IPS-20b (cell line): ENCODE data around the gene SDR9C7.
"Not testable (repeated sequence)": the region's sequence is repeated elsewhere in the genome, so short reads cannot be mapped to it uniquely, and the experiment has no call there.

ENCODE experiments used
- H3K27ac ChIP-seq: one replicate; pipeline ENCODE4 v1.5.1; 2013; ENCODE audit warnings: low read length
- H3K27me3 ChIP-seq: 2 replicates; pipeline ENCODE4 v1.6.1; 2013; ENCODE audit warnings: mild to moderate bottlenecking, low read length, inconsistent platforms; ENCODE audit not compliant: insufficient read depth
- H3K36me3 ChIP-seq: 2 replicates; pipeline ENCODE4 v1.6.1; 2013; ENCODE audit warnings: low read depth, mild to moderate bottlenecking, inconsistent platforms, low read length, moderate library complexity; ENCODE audit not compliant: insufficient read depth
- H3K4me1 ChIP-seq: 2 replicates; pipeline ENCODE4 v1.6.1; 2013; ENCODE audit warnings: mild to moderate bottlenecking, control low read depth, inconsistent platforms, low read length, moderate library complexity; ENCODE audit not compliant: insufficient read depth
- H3K4me3 ChIP-seq: 2 replicates; pipeline ENCODE4 v1.5.1; 2013; ENCODE audit warnings: mild to moderate bottlenecking, low read length, inconsistent platforms
- H3K9ac ChIP-seq: 2 replicates; pipeline ENCODE4 v1.6.1; 2013; ENCODE audit warnings: low read depth, mild to moderate bottlenecking, inconsistent platforms, low read length, moderate library complexity
- H3K9me3 ChIP-seq: 2 replicates; pipeline ENCODE4 v1.6.1; 2013; ENCODE audit warnings: mild to moderate bottlenecking, low read depth, low read length, inconsistent platforms; ENCODE audit not compliant: insufficient read depth

SDR9C7 gene

GRCh38 chr12:56882407-56882806, 51.8 kb downstream of the SDR9C7 start:
- H3K4me1 ChIP-seq, H3K27me3 ChIP-seq: not testable (repeated sequence)
- peaks cover 70% of the 10 kb centered on the region for H3K9me3 ChIP-seq

DNA sequence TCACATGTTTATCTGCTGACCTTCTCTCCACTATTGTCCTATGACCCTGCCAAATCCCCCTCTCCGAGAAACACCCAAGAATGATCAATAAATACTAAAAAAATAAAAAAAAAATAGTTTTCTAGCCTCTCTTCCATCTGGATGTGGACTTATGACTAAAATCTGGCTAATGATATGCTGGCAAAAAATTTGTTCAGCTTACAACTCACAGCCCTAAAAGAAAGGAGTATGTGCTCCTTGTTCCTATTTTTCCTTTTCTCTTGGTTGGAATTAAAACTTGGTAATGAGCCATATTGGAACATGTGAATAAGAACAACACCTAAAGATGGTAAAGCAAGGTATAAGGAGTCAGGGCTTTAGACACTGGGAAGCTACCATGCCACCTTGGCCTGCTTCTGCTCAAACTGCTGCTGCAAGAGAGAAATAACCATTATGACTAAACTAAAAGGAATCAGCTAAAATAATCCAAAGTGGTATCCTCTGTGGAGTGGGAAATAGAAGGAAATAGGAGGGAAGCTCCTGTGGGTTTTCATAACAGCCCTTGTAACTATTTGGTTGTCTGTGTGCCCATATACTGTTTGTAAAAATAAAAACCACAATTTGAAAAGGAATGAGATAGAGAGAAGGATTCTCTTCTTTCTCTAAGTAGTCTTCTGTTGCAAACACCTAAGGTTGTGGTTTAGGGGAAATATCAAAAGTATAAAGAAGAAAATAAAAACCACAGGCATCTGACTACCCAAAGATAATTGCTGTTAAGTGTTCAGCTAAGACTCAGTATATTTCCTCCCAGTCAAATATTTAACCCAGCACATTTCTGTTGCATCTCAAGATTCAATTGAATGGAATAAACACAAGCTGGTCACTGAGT, 53.8 kb downstream of the SDR9C7 start:
- Histone ChIP-seq H3K36me3 (no peaks in the 10 kb centered on the region), H3K9me3 (peaks cover 54% of the 10 kb centered on the region), H3K27ac (no peak overlapping the region), H3K4me3 (no peak overlapping the region), H3K9ac (no peak overlapping the region), H3K27me3 (no peaks in the 10 kb centered on the region), H3K4me1 (peaks cover 2% of the 10 kb centered on the region; the same call in 1 of the 2 replicates)

More at GRCh38 chr12:56882407-56882806, 51.8 kb downstream of the SDR9C7 start:
- not testable (repeated sequence) for H3K4me3 ChIP-seq, H3K9ac ChIP-seq, H3K36me3 ChIP-seq, H3K27ac ChIP-seq

DNA sequence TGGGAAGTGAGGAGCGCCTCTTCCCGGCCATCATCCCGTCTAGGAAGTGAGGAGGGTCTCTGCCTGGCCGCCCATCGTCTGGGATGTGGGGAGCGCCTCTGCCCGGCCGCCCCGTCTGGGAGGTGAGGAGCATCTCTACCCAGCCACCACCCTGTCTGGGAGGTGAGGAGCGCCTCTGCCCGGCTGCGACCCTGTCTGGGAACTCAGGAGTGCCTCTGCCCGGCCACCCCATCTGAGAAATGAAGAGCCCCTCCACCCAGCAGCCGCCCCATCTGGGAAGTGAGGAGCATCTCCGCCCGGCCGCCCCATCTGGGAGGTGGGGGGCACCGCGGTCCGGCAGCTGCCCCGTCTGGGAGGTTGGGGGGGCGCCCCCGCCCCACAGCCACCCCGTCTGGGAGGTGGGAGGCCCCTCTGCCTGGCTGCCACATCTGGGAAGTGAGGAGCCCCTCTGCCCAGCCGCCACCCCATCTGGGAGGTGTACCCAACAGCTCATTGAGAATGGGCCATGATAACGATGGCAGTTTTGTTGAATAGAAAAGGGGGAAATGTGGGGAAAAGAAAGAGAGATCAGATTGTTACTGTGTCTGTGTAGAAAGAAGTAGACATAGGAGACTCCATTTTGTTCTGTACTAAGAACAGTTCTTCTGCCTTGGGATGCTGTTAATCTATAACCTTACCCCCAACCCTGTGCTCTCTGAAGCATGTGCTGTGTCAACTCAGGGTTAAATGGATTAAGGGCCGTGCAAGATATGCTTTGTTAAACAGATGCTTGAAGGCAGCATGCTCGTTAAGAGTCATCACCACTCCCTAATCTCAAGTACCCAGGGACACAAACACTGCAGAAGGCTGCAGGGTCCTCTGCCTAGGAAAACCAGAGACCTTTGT, 54.7 kb downstream of the SDR9C7 start:
- H3K9me3 ChIP-seq, result peaks cover 45% of the 10 kb centered on the region
- H3K36me3 ChIP-seq, H3K4me1 ChIP-seq, H3K4me3 ChIP-seq, H3K27ac ChIP-seq, H3K9ac ChIP-seq, H3K27me3 ChIP-seq: not testable (repeated sequence)

- no peak overlapping the region for H3K27ac ChIP-seq
- H3K9ac ChIP-seq, result no peak overlapping the region
- peaks cover 30% of the 10 kb centered on the region for H3K9me3 ChIP-seq
- no peaks in the 10 kb centered on the region for H3K36me3 ChIP-seq
- peaks cover 8% of the 10 kb centered on the region; the same call in 1 of the 2 replicates for H3K4me1 ChIP-seq
- no peak overlapping the region for H3K4me3 ChIP-seq
- H3K27me3 ChIP-seq, result no peaks in the 10 kb centered on the region
Observed at GRCh38 chr12:56878010-56878339, 56.2 kb downstream of the SDR9C7 start.

- Histone ChIP-seq H3K9ac (no peak overlapping the region), H3K27me3 (no peaks in the 10 kb centered on the region), H3K9me3 (peaks cover 25% of the 10 kb centered on the region), H3K4me3 (no peak overlapping the region), H3K36me3 (no peaks in the 10 kb centered on the region), H3K4me1 (peaks cover 8% of the 10 kb centered on the region; the same call in 1 of the 2 replicates), H3K27ac (no peak overlapping the region)
Observed at GRCh38 chr12:56877195-56878009, 56.8 kb downstream of the SDR9C7 start.

DNA sequence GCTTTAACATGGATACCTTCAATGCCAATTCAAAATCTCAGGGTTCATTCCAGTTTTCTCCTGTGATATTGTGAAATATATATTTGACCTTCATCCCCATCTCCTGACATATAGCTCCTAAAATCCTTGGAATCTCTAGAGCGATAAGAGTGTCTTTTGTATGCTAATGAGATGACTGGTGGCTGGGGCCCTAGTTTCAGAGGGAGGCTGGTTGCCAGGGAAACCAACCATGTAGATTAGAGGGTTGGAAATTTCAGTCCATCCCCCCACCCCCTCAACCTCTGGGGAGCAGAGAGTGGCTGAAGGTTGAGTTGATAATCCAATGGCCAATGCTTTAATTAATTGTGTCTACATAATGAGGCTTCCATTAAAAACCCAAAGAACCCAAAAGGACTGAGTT, 59.4 kb downstream of the SDR9C7 start:
- H3K9me3 ChIP-seq, result peaks cover 13% of the 10 kb centered on the region; the same call in 1 of the 2 replicates

GRCh38 chr12:56873382-56873781, 60.8 kb downstream of the SDR9C7 start:
- Histone ChIP-seq H3K9ac (no peak overlapping the region), H3K4me1 (peaks cover 8% of the 10 kb centered on the region; the same call in 1 of the 2 replicates), H3K4me3 (no peak overlapping the region), H3K27ac (no peak overlapping the region), H3K27me3 (no peaks in the 10 kb centered on the region), H3K9me3 (peaks cover 22% of the 10 kb centered on the region), H3K36me3 (no peaks in the 10 kb centered on the region)

More for the DNA sequence above, 59.4 kb downstream of the SDR9C7 start:
- Histone ChIP-seq H3K27ac (no peak overlapping the region), H3K36me3 (no peaks in the 10 kb centered on the region), H3K4me1 (peaks cover 8% of the 10 kb centered on the region; the same call in 1 of the 2 replicates), H3K27me3 (no peaks in the 10 kb centered on the region), H3K9ac (no peak overlapping the region), H3K4me3 (no peak overlapping the region)
